WTC11 (cell line): Measurements from ENCODE around the gene TIGD3. TPM values are rescaled to one million over a fixed set of nuclear protein-coding genes. Genes with fewer than 3 reads are reported as not detected.

Experiments used
- ATAC-seq: fragments of 200-7000 bp; cut with Tn5 transposase; 2 replicates; pipeline ENCODE4 v1.10.0; 2021; ENCODE audit warnings: mild to moderate bottlenecking, moderate library complexity
- CTCF ChIA-PET: fragments of 300-600 bp; sonication (Branson Sonifier 250); formaldehyde crosslinking; loops from one replicate; lab custom pipeline; 2021; ENCODE audit warnings: antibody characterized with exemption; lab: Charles Lee
- POLR2A ChIA-PET: fragments of 350-600 bp; sonication (Branson Sonifier 250); formaldehyde crosslinking; loops from one replicate; lab custom pipeline; 2021; ENCODE audit warnings: antibody characterized with exemption; lab: Charles Lee
- DNase-seq: peaks from one replicate; pipeline ENCODE4 v3.0.0; 2021; ENCODE audit warnings: low spot score
- H3K27ac Mint-ChIP-seq: 2 replicates; pipeline ENCODE4 v1.8.0; 2021; ENCODE audit warnings: mixed read lengths
- H3K27me3 Mint-ChIP-seq: 2 replicates; pipeline ENCODE4 v1.8.0; 2021; ENCODE audit warnings: low read depth, mild to moderate bottlenecking, moderate library complexity, mixed read lengths
- H3K36me3 Mint-ChIP-seq: 2 replicates; pipeline ENCODE4 v1.8.0; 2021; ENCODE audit warnings: mixed read lengths
- H3K4me1 Mint-ChIP-seq: 2 replicates; pipeline ENCODE4 v1.8.0; 2022; ENCODE audit warnings: mixed read lengths
- H3K4me3 Mint-ChIP-seq: 2 replicates; pipeline ENCODE4 v1.8.0; 2021; ENCODE audit warnings: mild to moderate bottlenecking, moderate library complexity, mixed read lengths
- H3K9me3 Mint-ChIP-seq: 2 replicates; pipeline ENCODE4 v1.8.0; 2021; ENCODE audit warnings: mixed read lengths
- CBFB ChIP-seq: sonication (generic); formaldehyde crosslinking; IDR thresholded peaks from 2 replicates; pipeline ENCODE4 v1.8.1; 2022; ENCODE audit warnings: mild to moderate bottlenecking, low read depth, missing genetic modification reagents
- FOXP1 ChIP-seq: sonication (generic); formaldehyde crosslinking; IDR thresholded peaks from 2 replicates; pipeline ENCODE4 v1.8.0; 2022; ENCODE audit warnings: missing genetic modification reagents, mild to moderate bottlenecking, moderate library complexity, borderline replicate concordance
- SMAD4 ChIP-seq: sonication (generic); formaldehyde crosslinking; IDR thresholded peaks from 2 replicates; pipeline ENCODE4 v1.8.0; 2022; ENCODE audit warnings: mild to moderate bottlenecking, missing genetic modification reagents
- TEAD1 ChIP-seq: sonication (generic); formaldehyde crosslinking; IDR thresholded peaks from 2 replicates; pipeline ENCODE4 v1.8.0; 2022; ENCODE audit warnings: mild to moderate bottlenecking, missing genetic modification reagents
- TEAD4 ChIP-seq: sonication (generic); formaldehyde crosslinking; IDR thresholded peaks from 2 replicates; pipeline ENCODE4 v1.8.0; 2022; ENCODE audit warnings: mild to moderate bottlenecking, missing genetic modification reagents
- TP53 ChIP-seq: sonication (generic); formaldehyde crosslinking; IDR thresholded peaks from 2 replicates; pipeline ENCODE4 v1.8.1; 2023; ENCODE audit warnings: mild to moderate bottlenecking, missing genetic modification reagents
- ZNF219 ChIP-seq: sonication (generic); formaldehyde crosslinking; IDR thresholded peaks from 2 replicates; pipeline ENCODE4 v1.8.0; 2023; ENCODE audit warnings: missing genetic modification reagents, mild to moderate bottlenecking, borderline replicate concordance
- ZNF232 ChIP-seq: sonication (generic); formaldehyde crosslinking; IDR thresholded peaks from 2 replicates; pipeline ENCODE4 v1.8.0; 2022; ENCODE audit warnings: mild to moderate bottlenecking, missing genetic modification reagents
- ZNF317 ChIP-seq: sonication (generic); formaldehyde crosslinking; IDR thresholded peaks from 2 replicates; pipeline ENCODE4 v1.8.1; 2023; ENCODE audit warnings: low read depth, mild to moderate bottlenecking, moderate library complexity, missing genetic modification reagents, borderline replicate concordance
- ZNF396 ChIP-seq: fragments of 250-450 bp; sonication (Bioruptor Pico); IDR thresholded peaks from 2 replicates; pipeline ENCODE4 v1.8.0; 2021; ENCODE audit warnings: mild to moderate bottlenecking, moderate library complexity, borderline replicate concordance
- total RNA-seq: library from RNA; stranded (reverse); gene quantifications from 3 replicates; pipeline ENCODE4 v1.2.3, GENCODE V29; 2021
- TF ChIP-seq, protein P1 (sequence below): fragments of 250-450 bp; sonication (Bioruptor Pico); IDR thresholded peaks from 2 replicates; pipeline ENCODE4 v1.9.0; 2021; ENCODE audit warnings: mild to moderate bottlenecking, borderline replicate concordance
- TF ChIP-seq, protein P2 (sequence below): fragments of 250-450 bp; sonication (Bioruptor Pico); IDR thresholded peaks from 2 replicates; pipeline ENCODE4 v1.8.0; 2021; ENCODE audit warnings: mild to moderate bottlenecking

TIGD3 gene
- total RNA-seq, 1 experiment from 2014 or later, result 1.9 TPM

DNA sequence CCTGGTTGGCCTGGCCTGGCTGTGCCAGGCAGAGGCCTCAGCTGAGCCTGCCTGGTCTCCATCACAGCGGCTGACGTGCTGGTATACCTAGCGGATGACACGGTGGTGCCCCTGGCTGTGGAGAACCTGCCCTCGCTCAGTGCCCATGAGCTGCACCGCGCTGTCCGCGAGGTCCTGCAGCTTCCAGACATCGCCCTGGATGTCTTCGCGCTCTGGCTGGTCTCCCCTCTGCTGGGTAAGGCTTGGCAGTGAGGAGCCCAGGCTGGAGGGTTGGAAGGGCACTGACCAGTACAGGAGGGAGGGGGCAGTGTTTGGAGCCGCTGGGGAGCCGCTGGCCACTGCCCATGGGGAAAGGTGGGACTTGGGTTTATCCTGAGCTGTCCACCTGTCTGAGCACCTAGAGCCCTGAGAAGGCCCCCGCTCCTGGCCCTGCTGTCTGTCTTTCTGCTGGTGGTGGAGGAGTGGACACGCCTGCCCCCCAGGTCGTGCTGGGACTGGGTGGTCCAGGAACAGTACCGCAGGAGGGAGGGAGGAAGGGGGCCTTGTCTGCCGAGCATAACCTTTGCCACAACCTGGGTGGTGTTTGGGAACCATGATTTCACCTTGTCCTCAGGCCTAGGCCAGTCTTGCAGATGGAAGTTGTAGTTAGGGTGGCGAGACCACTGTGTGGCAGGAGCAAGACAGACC, 34.9 kb downstream of the TIGD3 start:
- TF ChIP-seq FOXP1 (CRISPR knock-in tag) (0 out of 2 replicates have a peak, but pooled peaks have one; percentile 39), SMAD4 (CRISPR knock-in tag) (no peak), TEAD4 (no peak), TEAD1 (CRISPR knock-in tag) (no peak), TP53 (CRISPR knock-in tag) (no peak)
- TF ChIP-seq, protein P1, sequence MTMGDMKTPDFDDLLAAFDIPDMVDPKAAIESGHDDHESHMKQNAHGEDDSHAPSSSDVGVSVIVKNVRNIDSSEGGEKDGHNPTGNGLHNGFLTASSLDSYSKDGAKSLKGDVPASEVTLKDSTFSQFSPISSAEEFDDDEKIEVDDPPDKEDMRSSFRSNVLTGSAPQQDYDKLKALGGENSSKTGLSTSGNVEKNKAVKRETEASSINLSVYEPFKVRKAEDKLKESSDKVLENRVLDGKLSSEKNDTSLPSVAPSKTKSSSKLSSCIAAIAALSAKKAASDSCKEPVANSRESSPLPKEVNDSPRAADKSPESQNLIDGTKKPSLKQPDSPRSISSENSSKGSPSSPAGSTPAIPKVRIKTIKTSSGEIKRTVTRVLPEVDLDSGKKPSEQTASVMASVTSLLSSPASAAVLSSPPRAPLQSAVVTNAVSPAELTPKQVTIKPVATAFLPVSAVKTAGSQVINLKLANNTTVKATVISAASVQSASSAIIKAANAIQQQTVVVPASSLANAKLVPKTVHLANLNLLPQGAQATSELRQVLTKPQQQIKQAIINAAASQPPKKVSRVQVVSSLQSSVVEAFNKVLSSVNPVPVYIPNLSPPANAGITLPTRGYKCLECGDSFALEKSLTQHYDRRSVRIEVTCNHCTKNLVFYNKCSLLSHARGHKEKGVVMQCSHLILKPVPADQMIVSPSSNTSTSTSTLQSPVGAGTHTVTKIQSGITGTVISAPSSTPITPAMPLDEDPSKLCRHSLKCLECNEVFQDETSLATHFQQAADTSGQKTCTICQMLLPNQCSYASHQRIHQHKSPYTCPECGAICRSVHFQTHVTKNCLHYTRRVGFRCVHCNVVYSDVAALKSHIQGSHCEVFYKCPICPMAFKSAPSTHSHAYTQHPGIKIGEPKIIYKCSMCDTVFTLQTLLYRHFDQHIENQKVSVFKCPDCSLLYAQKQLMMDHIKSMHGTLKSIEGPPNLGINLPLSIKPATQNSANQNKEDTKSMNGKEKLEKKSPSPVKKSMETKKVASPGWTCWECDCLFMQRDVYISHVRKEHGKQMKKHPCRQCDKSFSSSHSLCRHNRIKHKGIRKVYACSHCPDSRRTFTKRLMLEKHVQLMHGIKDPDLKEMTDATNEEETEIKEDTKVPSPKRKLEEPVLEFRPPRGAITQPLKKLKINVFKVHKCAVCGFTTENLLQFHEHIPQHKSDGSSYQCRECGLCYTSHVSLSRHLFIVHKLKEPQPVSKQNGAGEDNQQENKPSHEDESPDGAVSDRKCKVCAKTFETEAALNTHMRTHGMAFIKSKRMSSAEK (CRISPR knock-in tag), result no peak
- Mint-ChIP-seq H3K4me3 (no peak overlapping the region), H3K27me3 (no peaks in the 10 kb centered on the region; the same call in 1 of the 2 replicates), H3K27ac (no peak overlapping the region; the same call in 1 of the 2 replicates), H3K4me1 (peaks cover 15% of the 10 kb centered on the region), H3K36me3 (no peaks in the 10 kb centered on the region), H3K9me3 (no peaks in the 10 kb centered on the region)
- ChIA-PET CTCF (interaction anchor here (0.8 to 2.0 kb wide), 6 partner anchors 9 to 205 kb away, joined by 3 to 7 read pairs (median 4); no protein-coding TSS in a partner anchor), POLR2A (interaction anchor here (0.7 to 1.0 kb wide), 2 partner anchors 31 to 149 kb away, joined by 3 read pairs; no protein-coding TSS in a partner anchor)
- ATAC-seq, result no peak
- no peak for DNase-seq

DNA sequence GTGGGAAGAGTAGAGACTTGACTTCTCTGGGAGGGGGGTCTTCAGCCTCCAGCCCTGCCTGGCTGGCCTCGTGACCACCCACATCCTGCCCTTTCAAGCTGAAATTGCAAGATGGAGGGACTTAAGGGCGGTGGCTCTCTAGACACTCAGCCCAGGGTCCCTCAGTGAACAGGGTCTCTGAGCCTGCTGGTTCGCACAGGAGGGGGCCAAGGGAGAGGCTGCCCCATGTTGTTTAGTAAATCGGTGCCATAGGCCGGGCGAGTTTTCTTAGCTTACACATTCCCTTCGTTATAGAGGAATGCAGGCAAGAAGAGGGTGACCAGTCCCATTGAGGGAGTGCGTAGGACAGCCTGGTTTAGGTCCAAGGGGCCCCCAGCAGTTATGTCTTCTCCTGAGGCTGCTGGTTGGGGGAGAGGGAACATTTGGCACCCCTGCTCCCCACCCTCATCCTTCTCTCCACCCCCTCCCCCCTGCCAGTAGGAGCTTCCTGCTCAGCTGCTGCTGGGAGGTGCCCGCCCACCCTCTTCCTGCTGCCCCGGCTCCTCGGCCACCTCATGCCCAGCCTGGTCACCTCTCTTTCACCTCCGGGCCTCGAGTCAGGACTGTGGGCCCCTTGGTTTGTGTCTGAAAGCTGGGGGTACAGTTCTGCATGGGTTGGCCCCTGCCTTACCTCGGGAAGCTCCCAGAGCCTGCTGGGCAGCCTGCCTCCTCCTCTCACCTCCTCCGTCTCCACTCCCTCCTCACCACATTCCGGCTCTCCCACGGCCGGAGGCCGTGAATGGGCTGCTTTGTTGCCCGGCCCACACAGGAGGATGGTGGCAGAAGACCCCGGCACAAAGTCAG, 35.8 kb downstream of the TIGD3 start:
- no peaks in the 10 kb centered on the region for H3K9me3 Mint-ChIP-seq
- ChIA-PET POLR2A (interaction anchor here (0.8 to 1.0 kb wide), 2 partner anchors 30 to 118 kb away, joined by 3 read pairs; no protein-coding TSS in a partner anchor), CTCF (interaction anchor here (0.5 to 2.4 kb wide), 12 partner anchors 10 to 248 kb away, joined by 3 to 9 read pairs (median 4); partner anchors contain the start of genes SIPA1 and ZNRD2)
- DNase-seq (no peak), ATAC-seq (peak; percentile 21; the same call in 1 of the 2 replicates)
- H3K4me1 Mint-ChIP-seq, result peaks cover 14% of the 10 kb centered on the region
- TF ChIP-seq ZNF317 (CRISPR knock-in tag), result no peak
- TF ChIP-seq ZNF219 (CRISPR knock-in tag), result no peak
- TF ChIP-seq ZNF232 (CRISPR knock-in tag), result no peak
- H3K27me3 Mint-ChIP-seq, result no peaks in the 10 kb centered on the region; the same call in 1 of the 2 replicates
- no peak overlapping the region for H3K4me3 Mint-ChIP-seq
- H3K36me3 Mint-ChIP-seq, result no peaks in the 10 kb centered on the region
- H3K27ac Mint-ChIP-seq, result no peak overlapping the region

DNA sequence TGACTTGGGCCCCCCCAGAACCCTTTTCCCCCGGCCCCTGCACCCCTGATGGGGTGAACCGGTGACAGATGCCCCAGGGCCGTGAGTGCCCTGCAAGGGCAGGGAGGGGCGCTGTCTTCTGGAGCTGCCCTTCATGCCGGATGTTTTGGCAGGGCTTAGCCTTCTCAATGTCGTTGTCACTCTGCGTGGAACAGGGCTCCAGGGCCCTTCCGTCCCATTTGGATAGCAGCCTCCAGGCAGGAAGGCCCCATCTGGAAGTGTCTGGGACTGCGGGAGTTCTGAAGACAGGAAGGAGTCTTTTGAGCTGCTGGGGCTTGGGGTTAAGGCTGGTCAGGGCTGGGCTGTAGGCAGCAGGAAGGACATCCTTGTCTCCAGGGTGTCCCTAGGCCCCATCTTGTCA, 36.4 kb downstream of the TIGD3 start:
- peak; percentile 40 for DNase-seq
- no peak for TF ChIP-seq ZNF396
- 0 out of 2 replicates have a peak, but pooled peaks have one; percentile 29 for TF ChIP-seq CBFB (CRISPR knock-in tag)
- TF ChIP-seq, protein P2, sequence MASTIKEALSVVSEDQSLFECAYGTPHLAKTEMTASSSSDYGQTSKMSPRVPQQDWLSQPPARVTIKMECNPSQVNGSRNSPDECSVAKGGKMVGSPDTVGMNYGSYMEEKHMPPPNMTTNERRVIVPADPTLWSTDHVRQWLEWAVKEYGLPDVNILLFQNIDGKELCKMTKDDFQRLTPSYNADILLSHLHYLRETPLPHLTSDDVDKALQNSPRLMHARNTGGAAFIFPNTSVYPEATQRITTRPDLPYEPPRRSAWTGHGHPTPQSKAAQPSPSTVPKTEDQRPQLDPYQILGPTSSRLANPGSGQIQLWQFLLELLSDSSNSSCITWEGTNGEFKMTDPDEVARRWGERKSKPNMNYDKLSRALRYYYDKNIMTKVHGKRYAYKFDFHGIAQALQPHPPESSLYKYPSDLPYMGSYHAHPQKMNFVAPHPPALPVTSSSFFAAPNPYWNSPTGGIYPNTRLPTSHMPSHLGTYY, result no peak
- Mint-ChIP-seq H3K4me1 (peaks cover 14% of the 10 kb centered on the region), H3K9me3 (no peaks in the 10 kb centered on the region), H3K36me3 (no peaks in the 10 kb centered on the region), H3K27me3 (no peaks in the 10 kb centered on the region; the same call in 1 of the 2 replicates), H3K4me3 (no peak overlapping the region), H3K27ac (peak overlapping the region; percentile 65; the same call in 1 of the 2 replicates)
- ATAC-seq, result peak; percentile 65
- POLR2A ChIA-PET, result interaction anchor here (0.8 kb wide), 1 partner anchor 117 kb away, joined by 3 read pairs; no protein-coding TSS in a partner anchor
- CTCF ChIA-PET, result interaction anchor here (0.5 to 2.4 kb wide), 15 partner anchors 11 to 247 kb away, joined by 3 to 9 read pairs (median 4); partner anchors contain the start of genes SIPA1 and ZNRD2
